IPS-15b (cell line): Measurements from ENCODE around the gene RAB6A.
"Not testable (repeated sequence)": the region's sequence is repeated elsewhere in the genome, so short reads cannot be mapped to it uniquely, and the experiment has no call there.

Experiments
- H3K27me3 ChIP-seq: one replicate; pipeline ENCODE4 v1.6.1; 2013; ENCODE audit warnings: low read length; ENCODE audit not compliant: control insufficient read depth, insufficient read depth
- H3K36me3 ChIP-seq: one replicate; pipeline ENCODE4 v1.6.1; 2013; ENCODE audit warnings: low read length; ENCODE audit not compliant: control insufficient read depth, insufficient read depth
- H3K4me1 ChIP-seq: one replicate; pipeline ENCODE4 v1.6.1; 2013; ENCODE audit warnings: mild to moderate bottlenecking, low read length; ENCODE audit not compliant: control insufficient read depth, insufficient read depth
- H3K4me3 ChIP-seq: one replicate; pipeline ENCODE4 v1.5.1; 2013; ENCODE audit warnings: low read depth, low read length
- H3K9ac ChIP-seq: one replicate; pipeline ENCODE4 v1.6.1; 2013; ENCODE audit warnings: low read depth, mild to moderate bottlenecking, low read length
- H3K9me3 ChIP-seq: one replicate; pipeline ENCODE4 v1.6.1; 2013; ENCODE audit warnings: mild to moderate bottlenecking, low read length; ENCODE audit not compliant: control insufficient read depth, insufficient read depth

Gene RAB6A

GRCh38 chr11:73715541-73715940 lies 45.3 kb downstream of the RAB6A start:
- H3K4me1 ChIP-seq, result no peaks in the 10 kb centered on the region
- no peaks in the 10 kb centered on the region for H3K36me3 ChIP-seq
- H3K4me3 ChIP-seq, result no peak overlapping the region
- no peaks in the 10 kb centered on the region for H3K27me3 ChIP-seq
- no peak overlapping the region for H3K9ac ChIP-seq
- no peaks in the 10 kb centered on the region for H3K9me3 ChIP-seq

- Histone ChIP-seq H3K36me3 (peaks cover 2% of the 10 kb centered on the region), H3K9ac (no peak overlapping the region), H3K9me3 (no peaks in the 10 kb centered on the region), H3K27me3 (no peaks in the 10 kb centered on the region), H3K4me3 (no peak overlapping the region), H3K4me1 (no peaks in the 10 kb centered on the region)
Measured at GRCh38 chr11:73710964-73711363, 49.9 kb downstream of the RAB6A start.

GRCh38 chr11:73705053-73705452 lies 55.8 kb downstream of the RAB6A start:
- Histone ChIP-seq H3K27me3 (no peaks in the 10 kb centered on the region), H3K4me1 (no peaks in the 10 kb centered on the region), H3K9me3 (no peaks in the 10 kb centered on the region), H3K36me3 (peaks cover 4% of the 10 kb centered on the region), H3K4me3 (no peak overlapping the region), H3K9ac (no peak overlapping the region)

- H3K4me3 ChIP-seq, result no peak overlapping the region
- H3K4me1 ChIP-seq, result no peaks in the 10 kb centered on the region
- H3K9ac ChIP-seq, result no peak overlapping the region
- no peaks in the 10 kb centered on the region for H3K36me3 ChIP-seq
- H3K9me3 ChIP-seq, result no peaks in the 10 kb centered on the region
- no peaks in the 10 kb centered on the region for H3K27me3 ChIP-seq
Measured at GRCh38 chr11:73693899-73694525, 66.9 kb downstream of the RAB6A start.

- Histone ChIP-seq H3K4me3 (no peak overlapping the region), H3K9me3 (no peaks in the 10 kb centered on the region), H3K4me1 (no peaks in the 10 kb centered on the region), H3K27me3 (no peaks in the 10 kb centered on the region), H3K9ac (no peak overlapping the region), H3K36me3 (no peaks in the 10 kb centered on the region)
Measured at GRCh38 chr11:73680687-73681086, 80.2 kb downstream of the RAB6A start.

- not testable (repeated sequence) for H3K4me3 ChIP-seq
Measured at GRCh38 chr11:73676552-73676951, 84.3 kb downstream of the RAB6A start.

GRCh38 chr11:73671701-73672100 lies 89.2 kb downstream of the RAB6A start:
- Histone ChIP-seq H3K4me3 (no peak overlapping the region), H3K27me3 (no peaks in the 10 kb centered on the region), H3K4me1 (no peaks in the 10 kb centered on the region), H3K9ac (no peak overlapping the region), H3K9me3 (no peaks in the 10 kb centered on the region), H3K36me3 (no peaks in the 10 kb centered on the region)

More at GRCh38 chr11:73676552-73676951, 84.3 kb downstream of the RAB6A start:
- H3K36me3 ChIP-seq, H3K9ac ChIP-seq, H3K27me3 ChIP-seq, H3K9me3 ChIP-seq, H3K4me1 ChIP-seq: not testable (repeated sequence)

- Histone ChIP-seq H3K36me3 (no peaks in the 10 kb centered on the region), H3K9ac (no peak overlapping the region)
Measured at GRCh38 chr11:73670808-73671207, 90.1 kb downstream of the RAB6A start.

GRCh38 chr11:73667891-73668290 lies 93.0 kb downstream of the RAB6A start:
- Histone ChIP-seq H3K9ac (no peak overlapping the region), H3K4me3 (no peak overlapping the region), H3K27me3 (no peaks in the 10 kb centered on the region), H3K36me3 (no peaks in the 10 kb centered on the region), H3K9me3 (no peaks in the 10 kb centered on the region), H3K4me1 (peaks cover 10% of the 10 kb centered on the region)

More at GRCh38 chr11:73670808-73671207, 90.1 kb downstream of the RAB6A start:
- H3K27me3 ChIP-seq, result no peaks in the 10 kb centered on the region
- no peak overlapping the region for H3K4me3 ChIP-seq
- H3K4me1 ChIP-seq, result no peaks in the 10 kb centered on the region
- no peaks in the 10 kb centered on the region for H3K9me3 ChIP-seq

GRCh38 chr11:73664877-73665276 lies 96.0 kb downstream of the RAB6A start:
- no peaks in the 10 kb centered on the region for H3K36me3 ChIP-seq
- no peak overlapping the region for H3K9ac ChIP-seq
- H3K4me1 ChIP-seq, result peaks cover 10% of the 10 kb centered on the region
- H3K27me3 ChIP-seq, result peaks cover 19% of the 10 kb centered on the region
- no peaks in the 10 kb centered on the region for H3K9me3 ChIP-seq
- no peak overlapping the region for H3K4me3 ChIP-seq

- Histone ChIP-seq H3K36me3 (no peaks in the 10 kb centered on the region), H3K9me3 (no peaks in the 10 kb centered on the region), H3K9ac (no peak overlapping the region)
Measured at GRCh38 chr11:73663604-73664495, 97.0 kb downstream of the RAB6A start.

More at GRCh38 chr11:73663604-73664495, 97.0 kb downstream of the RAB6A start:
- peaks cover 25% of the 10 kb centered on the region for H3K27me3 ChIP-seq
- H3K4me3 ChIP-seq, result no peak overlapping the region
- H3K4me1 ChIP-seq, result peaks cover 10% of the 10 kb centered on the region
